Liver (tissue), 9 donors: ENCODE measurements around the gene ACO2. TPM values are rescaled to one million over a fixed set of nuclear protein-coding genes. Genes with fewer than 3 reads are reported as not detected.
"Not testable (repeated sequence)": the region's sequence is repeated elsewhere in the genome, so short reads cannot be mapped to it uniquely, and the experiment has no call there.

Source experiments
- DNase-seq: peaks from one replicate; pipeline ENCODE4 v3.0.0-alpha.2; 2017; ENCODE audit warnings: low spot score
- H3K27ac ChIP-seq, 2 donors: one replicate each; pipeline ENCODE4 v1.7.0; 2013; ENCODE audit warnings: inconsistent platforms in 2 of 2, low read length in 2 of 2, control low read depth in 1 of 2, low read depth in 1 of 2, mild to moderate bottlenecking in 1 of 2
- H3K27me3 ChIP-seq, 4 donors: one replicate each; pipeline versions ENCODE4 v1.6.1 to v1.7.0; 2013; ENCODE audit warnings: low read length in 3 of 4, inconsistent platforms in 1 of 4, mild to moderate bottlenecking in 1 of 4, moderate library complexity in 1 of 4; ENCODE audit not compliant: control insufficient read depth in 4 of 4, insufficient read depth in 4 of 4
- H3K36me3 ChIP-seq, 4 donors: one replicate each; pipeline versions ENCODE4 v1.6.1 to v1.7.0; 2013; ENCODE audit warnings: low read length in 3 of 4, mild to moderate bottlenecking in 3 of 4, low read depth in 1 of 4, moderate library complexity in 1 of 4; ENCODE audit not compliant: control insufficient read depth in 4 of 4, insufficient read depth in 3 of 4
- H3K4me1 ChIP-seq, 4 donors: one replicate each; pipeline versions ENCODE4 v1.6.1 to v1.7.0; 2013; ENCODE audit warnings: low read length in 3 of 4, mild to moderate bottlenecking in 3 of 4, moderate library complexity in 1 of 4; ENCODE audit not compliant: control insufficient read depth in 4 of 4, insufficient read depth in 4 of 4
- H3K4me3 ChIP-seq, 3 donors: one replicate each; pipeline versions ENCODE4 v1.6.1 to v1.7.0; 2013; ENCODE audit warnings: low read length in 3 of 3, control low read depth in 1 of 3, low read depth in 1 of 3, mild to moderate bottlenecking in 1 of 3
- H3K9ac ChIP-seq, 2 donors: one replicate each; pipeline ENCODE4 v1.7.0; 2013; ENCODE audit warnings: low read length in 2 of 2, mild to moderate bottlenecking in 2 of 2, moderate library complexity in 2 of 2, control low read depth in 1 of 2, low read depth in 1 of 2
- H3K9me3 ChIP-seq, 4 donors: one replicate each; pipeline versions ENCODE4 v1.6.1 to v1.7.0; 2013; ENCODE audit warnings: low read length in 3 of 4; ENCODE audit not compliant: control insufficient read depth in 4 of 4
- ATF3 ChIP-seq: IDR thresholded peaks from 2 replicates; pipeline ENCODE4 v1.6.1; 2016; ENCODE audit warnings: antibody characterized with exemption
- FOXA1 ChIP-seq: IDR thresholded peaks from 2 replicates; pipeline ENCODE4 v1.6.1; 2016; ENCODE audit warnings: antibody characterized with exemption
- HNF4A ChIP-seq, 2 donors: conservative IDR thresholded peaks; 2 replicates each; pipeline ENCODE4 v1.6.1; 2016; ENCODE audit warnings: antibody characterized with exemption in 2 of 2, mild to moderate bottlenecking in 2 of 2
- HNF4G ChIP-seq: IDR thresholded peaks from 2 replicates; pipeline ENCODE4 v1.6.1; 2016; ENCODE audit warnings: antibody characterized with exemption
- JUND ChIP-seq, 2 donors: IDR thresholded peaks; 2 replicates each; pipeline ENCODE4 v1.6.1; 2016; ENCODE audit warnings: antibody characterized with exemption in 2 of 2
- NR2F2 ChIP-seq: IDR thresholded peaks from 2 replicates; pipeline ENCODE4 v1.6.1; 2016; ENCODE audit warnings: antibody characterized with exemption
- REST ChIP-seq: IDR thresholded peaks from 2 replicates; pipeline ENCODE4 v1.6.1; 2016; ENCODE audit warnings: antibody characterized with exemption, mild to moderate bottlenecking
- RXRA ChIP-seq, 2 donors: IDR thresholded peaks; 2 replicates each; pipeline ENCODE4 v1.6.1; 2017 to 2018; ENCODE audit warnings: antibody characterized with exemption in 2 of 2, mild to moderate bottlenecking in 1 of 2
- TAF1 ChIP-seq: conservative IDR thresholded peaks from 2 replicates; pipeline ENCODE4 v1.6.1; 2016; ENCODE audit warnings: antibody characterized with exemption, mild to moderate bottlenecking
- YY1 ChIP-seq: IDR thresholded peaks from 2 replicates; pipeline ENCODE4 v1.6.1; 2016; ENCODE audit warnings: antibody characterized with exemption, mild to moderate bottlenecking
- ZBTB33 ChIP-seq: IDR thresholded peaks from 2 replicates; pipeline ENCODE4 v1.6.1; 2016; ENCODE audit warnings: antibody characterized with exemption
- WGBS: extraction: QIAGEN DNeasy Blood & Tissue Kit; methylation state at CpG from one replicate; pipeline ENCODE4 v1.1.7; 2013; 5-methylcytosine and 5-hydroxymethylcytosine counted together
- polyA plus RNA-seq, 2 donors: library from polyadenylated mRNA; stranded (reverse) in 1 of 2; unstranded in 1 of 2; fragments of 200-250 nt in 1 of 2; fragments of >200 nt in 1 of 2; fragmentation: Nextera tagmentation in 1 of 2; extraction: Ambion mirVana in 1 of 2; gene quantifications; one replicate each; pipeline versions ENCODE4 v1.2.1 to v1.2.3, GENCODE V29; 2013 to 2015
- total RNA-seq, 2 donors: library from RNA; depleted of rRNA; stranded (reverse); fragments of >200 nt; gene quantifications; one replicate each; pipeline ENCODE4 v1.2.3, GENCODE V29; 2014
- donor health status: healthy.
- donor health status: healthy.
- donor health status: healthy.
- donor health status: healthy.
- donor health status: healthy.

ACO2 gene
- total and polyA plus RNA-seq, 4 donors = 45.3 to 76.1 (median 68.9) TPM

GRCh38 chr22:41437198-41437597 lies 31.7 kb upstream of the ACO2 start:
- Histone ChIP-seq H3K9ac (no peak overlapping the region), H3K27me3 (no peaks in the 10 kb centered on the region), H3K4me3 (no peak overlapping the region), H3K4me1 (peaks cover 9 to 51% (median 28%) of the 10 kb centered on the region in 4 donors), H3K36me3 (peaks cover 17 to 30% (median 21%) of the 10 kb centered on the region in 4 donors), H3K27ac (no peak overlapping the region), H3K9me3 (no peaks in the 10 kb centered on the region)
- DNase-seq = no peak
- TF ChIP-seq NR2F2 = no peak
- TF ChIP-seq HNF4A (conservative IDR thresholded peaks at IDR 0.05) = no peak
- no peak for TF ChIP-seq TAF1
- no peak for TF ChIP-seq FOXA1
- TF ChIP-seq RXRA (IDR thresholded peaks at IDR 0.05) = no peak
- TF ChIP-seq ZBTB33 = no peak
- no peak for TF ChIP-seq ATF3
- TF ChIP-seq YY1 = no peak
- no peak for TF ChIP-seq JUND (IDR thresholded peaks at IDR 0.05)
- no peak for TF ChIP-seq REST
- 94% methylated on average over 7 of the region's 7 CpGs for whole genome bisulfite sequencing

- not testable (repeated sequence) for DNase-seq, H3K27me3 ChIP-seq, H3K9ac ChIP-seq, H3K9me3 ChIP-seq, H3K27ac ChIP-seq, H3K4me3 ChIP-seq
- Histone ChIP-seq H3K4me1 (peaks cover 9 to 55% (median 36%) of the 10 kb centered on the region in 4 donors), H3K36me3 (peaks cover 9 to 20% (median 15%) of the 10 kb centered on the region in 4 donors)
- 73% methylated on average over 5 of the region's 5 CpGs for WGBS
These were observed 28.4 kb upstream of the ACO2 start for GRCh38 chr22:41440511-41440910.

- TF ChIP-seq HNF4G (no peak), ATF3 (no peak), YY1 (no peak)
- Histone ChIP-seq H3K4me1 (peaks cover 6 to 37% (median 23%) of the 10 kb centered on the region in 4 donors), H3K27ac (no peak overlapping the region), H3K27me3 (no peaks in the 10 kb centered on the region), H3K4me3 (no peak overlapping the region), H3K9ac (no peak overlapping the region), H3K9me3 (no peaks in the 10 kb centered on the region), H3K36me3 (peaks cover 0 to 4% (median under 1%) of the 10 kb centered on the region in 4 donors)
- WGBS = 54% methylated on average over 2 of the region's 2 CpGs
- no peak for DNase-seq
These were observed 26.6 kb upstream of the ACO2 start for GRCh38 chr22:41442240-41442792.
